ENCODE measurements around the gene CNGA3.

CNGA3 gene

GRCh38 chr2:98329549-98329948, 16.7 kb upstream of the CNGA3 start:
- no peak for DNase-seq
- 100% methylated on average over 2 of the region's 4 CpGs for WGBS (ENCODE audit: insufficient coverage)
- POLR2A ChIA-PET = no interaction called here
- Histone ChIP-seq H3K27ac (ENCODE audit: insufficient read depth in 1 of 2, low read depth in 1 of 2, low read length in 2 of 2, poor library complexity in 1 of 2, severe bottlenecking in 2 of 2) (no peak overlapping the region), H3K36me3 (ENCODE audit: control insufficient read depth in 4 of 4, insufficient read depth in 4 of 4, low read length in 3 of 4) (no peaks in the 10 kb centered on the region), H3K4me3 (ENCODE audit: control insufficient read depth in 1 of 7, extremely low read depth in 1 of 7, insufficient read depth in 4 of 7, low read depth in 2 of 7, low read length in 6 of 7) (no peak overlapping the region), H3K27me3 (replicated peaks in 2 of 5; ENCODE audit: control insufficient read depth in 4 of 5, insufficient read depth in 5 of 5, low read length in 4 of 5) (peaks cover 0 to 9% (median 2%) of the 10 kb centered on the region in 5 experiments), H3K4me1 (ENCODE audit: control extremely low read depth in 1 of 4, control insufficient read depth in 4 of 4, insufficient read depth in 4 of 4, low read length in 3 of 4) (no peaks in the 10 kb centered on the region), H3K9me3 (ENCODE audit: control extremely low read depth in 1 of 5, control insufficient read depth in 4 of 5, insufficient read depth in 2 of 5, low read depth in 1 of 5, low read length in 4 of 5) (peaks cover 0 to 7% (median 2%) of the 10 kb centered on the region in 5 experiments)
- CTCF ChIA-PET = no interaction called here

DNA sequence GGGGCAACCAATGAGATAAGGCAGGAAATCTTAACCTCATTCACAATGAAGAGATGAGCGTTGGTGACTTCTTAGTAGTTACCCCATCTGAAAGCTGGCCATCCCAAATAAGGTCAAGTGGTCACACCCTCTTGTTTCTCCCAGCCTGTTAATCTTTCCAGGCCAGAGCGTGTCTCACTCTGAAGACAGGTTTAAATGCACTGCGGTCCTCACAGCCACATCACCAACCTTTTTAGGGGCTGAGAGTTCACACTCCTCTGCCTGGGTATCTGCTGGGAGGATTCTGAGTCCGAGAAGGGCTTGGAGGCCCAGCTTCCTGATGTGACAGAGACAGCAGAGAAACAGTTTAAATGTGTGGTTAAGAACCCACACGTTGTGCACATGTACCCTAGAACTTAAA, 13.3 kb upstream of the CNGA3 start:
- Histone ChIP-seq H3K36me3 (ENCODE audit: control insufficient read depth in 4 of 4, insufficient read depth in 4 of 4, low read length in 3 of 4) (no peaks in the 10 kb centered on the region), H3K9me3 (ENCODE audit: control extremely low read depth in 1 of 5, control insufficient read depth in 4 of 5, insufficient read depth in 2 of 5, low read depth in 1 of 5, low read length in 4 of 5) (peaks cover 0 to 5% (median 0%) of the 10 kb centered on the region in 5 experiments), H3K27me3 (replicated peaks in 2 of 5; ENCODE audit: control insufficient read depth in 4 of 5, insufficient read depth in 5 of 5, low read length in 4 of 5) (peaks cover 0 to 10% (median 7%) of the 10 kb centered on the region in 5 experiments), H3K4me1 (ENCODE audit: control extremely low read depth in 1 of 4, control insufficient read depth in 4 of 4, insufficient read depth in 4 of 4, low read length in 3 of 4) (no peaks in the 10 kb centered on the region), H3K27ac (ENCODE audit: insufficient read depth in 1 of 2, low read depth in 1 of 2, low read length in 2 of 2, poor library complexity in 1 of 2, severe bottlenecking in 2 of 2) (no peak overlapping the region), H3K4me3 (ENCODE audit: control insufficient read depth in 1 of 7, extremely low read depth in 1 of 7, insufficient read depth in 4 of 7, low read depth in 2 of 7, low read length in 6 of 7) (no peak overlapping the region)
- POLR2A ChIA-PET = no interaction called here
- DNase-seq = no peak
- CTCF ChIA-PET = no interaction called here
- 100% methylated on average over 1 of the region's 5 CpGs for WGBS (ENCODE audit: insufficient coverage)

- WGBS (ENCODE audit: insufficient coverage) = no CpG with 5 or more reads among the region's 2 CpGs
- no peak for DNase-seq
- ChIA-PET POLR2A (no interaction called here), CTCF (no interaction called here)
- no peaks in the 10 kb centered on the region for H3K36me3 ChIP-seq (ENCODE audit: control insufficient read depth in 4 of 4, insufficient read depth in 4 of 4, low read length in 3 of 4)
- no peak overlapping the region for H3K4me3 ChIP-seq (ENCODE audit: control insufficient read depth in 1 of 7, extremely low read depth in 1 of 7, insufficient read depth in 4 of 7, low read depth in 2 of 7, low read length in 6 of 7)
- no peak overlapping the region for H3K27ac ChIP-seq (ENCODE audit: insufficient read depth in 1 of 2, low read depth in 1 of 2, low read length in 2 of 2, poor library complexity in 1 of 2, severe bottlenecking in 2 of 2)
- no peaks in the 10 kb centered on the region for H3K4me1 ChIP-seq (ENCODE audit: control extremely low read depth in 1 of 4, control insufficient read depth in 4 of 4, insufficient read depth in 4 of 4, low read length in 3 of 4)
- H3K27me3 ChIP-seq (replicated peaks in 2 of 5; ENCODE audit: control insufficient read depth in 4 of 5, insufficient read depth in 5 of 5, low read length in 4 of 5) = peaks cover 0 to 10% (median 7%) of the 10 kb centered on the region in 5 experiments
- peaks cover 0 to 4% (median 0%) of the 10 kb centered on the region in 5 experiments for H3K9me3 ChIP-seq (ENCODE audit: control extremely low read depth in 1 of 5, control insufficient read depth in 4 of 5, insufficient read depth in 2 of 5, low read depth in 1 of 5, low read length in 4 of 5)
These were observed 12.3 kb upstream of the CNGA3 start for GRCh38 chr2:98333922-98334321.

GRCh38 chr2:98334439-98335078, 11.7 kb upstream of the CNGA3 start:
- ChIA-PET POLR2A (no interaction called here), CTCF (no interaction called here)
- 68% methylated on average over 3 of the region's 4 CpGs for WGBS (ENCODE audit: insufficient coverage)
- H3K27me3 ChIP-seq (replicated peaks in 2 of 5; ENCODE audit: control insufficient read depth in 4 of 5, insufficient read depth in 5 of 5, low read length in 4 of 5) = peaks cover 0 to 10% (median 7%) of the 10 kb centered on the region in 5 experiments
- DNase-seq = no peak
- no peaks in the 10 kb centered on the region for H3K36me3 ChIP-seq (ENCODE audit: control insufficient read depth in 4 of 4, insufficient read depth in 4 of 4, low read length in 3 of 4)
- no peak overlapping the region for H3K4me3 ChIP-seq (ENCODE audit: control insufficient read depth in 1 of 7, extremely low read depth in 1 of 7, insufficient read depth in 4 of 7, low read depth in 2 of 7, low read length in 6 of 7)
- no peak overlapping the region for H3K27ac ChIP-seq (ENCODE audit: insufficient read depth in 1 of 2, low read depth in 1 of 2, low read length in 2 of 2, poor library complexity in 1 of 2, severe bottlenecking in 2 of 2)
- peaks cover 0 to 4% (median 0%) of the 10 kb centered on the region in 5 experiments for H3K9me3 ChIP-seq (ENCODE audit: control extremely low read depth in 1 of 5, control insufficient read depth in 4 of 5, insufficient read depth in 2 of 5, low read depth in 1 of 5, low read length in 4 of 5)
- H3K4me1 ChIP-seq (ENCODE audit: control extremely low read depth in 1 of 4, control insufficient read depth in 4 of 4, insufficient read depth in 4 of 4, low read length in 3 of 4) = no peaks in the 10 kb centered on the region

DNA sequence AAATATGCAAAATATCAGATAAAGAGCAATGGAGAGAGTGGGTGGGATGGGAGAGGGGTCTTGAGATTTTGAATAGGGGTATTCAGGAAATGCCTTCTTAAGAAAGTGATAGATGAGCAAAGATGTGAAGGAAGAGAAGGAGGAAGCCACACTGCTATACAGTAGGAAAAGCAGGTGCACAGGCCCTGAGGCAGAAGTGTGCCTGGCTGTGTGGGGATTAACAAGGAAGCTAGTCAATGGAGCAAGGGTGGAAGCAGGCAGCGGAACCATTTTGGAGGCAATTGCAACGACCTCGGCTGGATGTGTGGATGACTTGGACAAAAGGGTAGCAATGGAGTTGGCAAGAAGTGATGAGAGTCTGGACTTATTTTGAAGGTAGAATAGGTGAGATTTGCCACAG, 11.0 kb upstream of the CNGA3 start:
- H3K4me3 ChIP-seq (ENCODE audit: control insufficient read depth in 1 of 7, extremely low read depth in 1 of 7, insufficient read depth in 4 of 7, low read depth in 2 of 7, low read length in 6 of 7) = no peak overlapping the region
- no peak for DNase-seq
- ChIA-PET CTCF (no interaction called here), POLR2A (no interaction called here)
- 77% methylated on average over 3 of the region's 3 CpGs for WGBS (ENCODE audit: insufficient coverage)
- H3K27ac ChIP-seq (ENCODE audit: insufficient read depth in 1 of 2, low read depth in 1 of 2, low read length in 2 of 2, poor library complexity in 1 of 2, severe bottlenecking in 2 of 2) = no peak overlapping the region
- peaks cover 0 to 10% (median 7%) of the 10 kb centered on the region in 5 experiments for H3K27me3 ChIP-seq (replicated peaks in 2 of 5; ENCODE audit: control insufficient read depth in 4 of 5, insufficient read depth in 5 of 5, low read length in 4 of 5)
- H3K4me1 ChIP-seq (ENCODE audit: control extremely low read depth in 1 of 4, control insufficient read depth in 4 of 4, insufficient read depth in 4 of 4, low read length in 3 of 4) = no peaks in the 10 kb centered on the region
- no peaks in the 10 kb centered on the region for H3K36me3 ChIP-seq (ENCODE audit: control insufficient read depth in 4 of 4, insufficient read depth in 4 of 4, low read length in 3 of 4)
- H3K9me3 ChIP-seq (ENCODE audit: control extremely low read depth in 1 of 5, control insufficient read depth in 4 of 5, insufficient read depth in 2 of 5, low read depth in 1 of 5, low read length in 4 of 5) = no peaks in the 10 kb centered on the region

GRCh38 chr2:98341241-98341640, 5.0 kb upstream of the CNGA3 start:
- POLR2A ChIA-PET = no interaction called here
- DNase-seq = no peak
- Histone ChIP-seq H3K36me3 (ENCODE audit: control insufficient read depth in 4 of 4, insufficient read depth in 4 of 4, low read length in 3 of 4) (no peaks in the 10 kb centered on the region), H3K4me1 (ENCODE audit: control extremely low read depth in 1 of 4, control insufficient read depth in 4 of 4, insufficient read depth in 4 of 4, low read length in 3 of 4) (peaks cover 0 to 2% (median 0%) of the 10 kb centered on the region in 4 experiments), H3K9me3 (ENCODE audit: control extremely low read depth in 1 of 5, control insufficient read depth in 4 of 5, insufficient read depth in 2 of 5, low read depth in 1 of 5, low read length in 4 of 5) (no peaks in the 10 kb centered on the region), H3K4me3 (ENCODE audit: control insufficient read depth in 1 of 7, extremely low read depth in 1 of 7, insufficient read depth in 4 of 7, low read depth in 2 of 7, low read length in 6 of 7) (no peak overlapping the region), H3K27ac (ENCODE audit: insufficient read depth in 1 of 2, low read depth in 1 of 2, low read length in 2 of 2, poor library complexity in 1 of 2, severe bottlenecking in 2 of 2) (no peak overlapping the region), H3K27me3 (replicated peaks in 2 of 5; ENCODE audit: control insufficient read depth in 4 of 5, insufficient read depth in 5 of 5, low read length in 4 of 5) (peaks cover 9 to 33% (median 16%) of the 10 kb centered on the region in 5 experiments)
- WGBS (ENCODE audit: insufficient coverage) = no CpG with 5 or more reads among the region's 2 CpGs
- CTCF ChIA-PET = no interaction called here

- no peak overlapping the region for H3K4me3 ChIP-seq (ENCODE audit: control insufficient read depth in 1 of 7, extremely low read depth in 1 of 7, insufficient read depth in 4 of 7, low read depth in 2 of 7, low read length in 6 of 7)
- WGBS (ENCODE audit: insufficient coverage) = 83% methylated on average over 1 of the region's 3 CpGs
- DNase-seq = no peak
- no peak overlapping the region for H3K27ac ChIP-seq (ENCODE audit: insufficient read depth in 1 of 2, low read depth in 1 of 2, low read length in 2 of 2, poor library complexity in 1 of 2, severe bottlenecking in 2 of 2)
- H3K9me3 ChIP-seq (ENCODE audit: control extremely low read depth in 1 of 5, control insufficient read depth in 4 of 5, insufficient read depth in 2 of 5, low read depth in 1 of 5, low read length in 4 of 5) = no peaks in the 10 kb centered on the region
- ChIA-PET CTCF (no interaction called here), POLR2A (no interaction called here)
- H3K27me3 ChIP-seq (replicated peaks in 2 of 5; ENCODE audit: control insufficient read depth in 4 of 5, insufficient read depth in 5 of 5, low read length in 4 of 5) = peaks cover 9 to 53% (median 24%) of the 10 kb centered on the region in 5 experiments
- peaks cover 0 to 16% (median 7%) of the 10 kb centered on the region in 4 experiments for H3K4me1 ChIP-seq (ENCODE audit: control extremely low read depth in 1 of 4, control insufficient read depth in 4 of 4, insufficient read depth in 4 of 4, low read length in 3 of 4)
- no peaks in the 10 kb centered on the region for H3K36me3 ChIP-seq (ENCODE audit: control insufficient read depth in 4 of 4, insufficient read depth in 4 of 4, low read length in 3 of 4)
These were observed 3.0 kb upstream of the CNGA3 start for GRCh38 chr2:98343285-98343684.
